ENCODE measurements around the gene PTPRT. TPM values are rescaled to one million over a fixed set of nuclear protein-coding genes. Genes with fewer than 3 reads are reported as not detected.

Gene PTPRT
- total RNA-seq, 1 experiment from 2014 or later, result not detected

GRCh38 chr20:42123981-42124473, 1065.7 kb downstream of the PTPRT start:
- no peaks in the 10 kb centered on the region for H3K27me3 ChIP-seq (ENCODE audit: insufficient read depth, low read length)
- no peaks in the 10 kb centered on the region for H3K9me2 ChIP-seq (ENCODE audit: insufficient read depth)
- H3K4me3 ChIP-seq (replicated peaks in 1 of 2; ENCODE audit: low read depth in 1 of 2, low read length in 2 of 2), result no peak overlapping the region
- no peak for DNase-seq (ENCODE audit: low read depth, low spot score)
- no peaks in the 10 kb centered on the region for H3K4me1 ChIP-seq (ENCODE audit: control insufficient read depth in 1 of 2, insufficient read depth in 2 of 2, low read length in 2 of 2)
- no peaks in the 10 kb centered on the region for H3K79me2 ChIP-seq (ENCODE audit: insufficient read depth, low read length)
- no TSS peak for BruUV-seq (replicated peaks)
- no peak overlapping the region for H3K9ac ChIP-seq (ENCODE audit: low read length)
- H2AFZ ChIP-seq (ENCODE audit: low read depth, low read length, poor library complexity, severe bottlenecking), result no peak overlapping the region
- TF ChIP-seq EZH2phosphoT487 (IDR thresholded peaks at IDR 0.05; ENCODE audit: borderline replicate concordance), result no peak
- no peak for TF ChIP-seq ZNF274 (IDR thresholded peaks at IDR 0.05; ENCODE audit: low read depth, low read length)
- no peak for TF ChIP-seq POLR2AphosphoS5 (IDR thresholded peaks at IDR 0.05; ENCODE audit: low read depth, low read length)
- no peak for TF ChIP-seq ELF1 (IDR thresholded peaks at IDR 0.05; ENCODE audit: borderline replicate concordance, low read depth)
- no peak for TF ChIP-seq REST (IDR thresholded peaks at IDR 0.05; ENCODE audit: low read depth)
- TF ChIP-seq YY1 (IDR thresholded peaks at IDR 0.05; ENCODE audit: extremely low read depth, insufficient replicate concordance, low read depth, low read length), result no peak
- TF ChIP-seq FOSL1 (IDR thresholded peaks at IDR 0.05; ENCODE audit: low read depth), result no peak
- TF ChIP-seq MAX (IDR thresholded peaks at IDR 0.05), result no peak
- no peak for TF ChIP-seq EGR1 (IDR thresholded peaks at IDR 0.05; ENCODE audit: low read depth)
- no peak for TF ChIP-seq CBX3 (IDR thresholded peaks at IDR 0.05; ENCODE audit: low read depth)
- no peak for TF ChIP-seq POLR2A (IDR thresholded peaks at IDR 0.05; ENCODE audit: borderline replicate concordance, extremely low read depth, insufficient read depth, insufficient read length)
- no peak for TF ChIP-seq CEBPB (IDR thresholded peaks at IDR 0.05; ENCODE audit: low read depth)
- no peak for TF ChIP-seq EZH2 (IDR thresholded peaks at IDR 0.05)
- TF ChIP-seq SP1 (IDR thresholded peaks at IDR 0.05; ENCODE audit: low read depth), result no peak
- H3K9me3 ChIP-seq (ENCODE audit: control insufficient read depth in 1 of 2, insufficient read depth in 1 of 2, low read depth in 1 of 2, low read length in 2 of 2), result peaks cover 3 to 19% of the 10 kb centered on the region in 2 experiments; a peak in 2 of 4 replicates
- ChIA-PET RAD21 (ENCODE audit: low non-redundant PET in 1 of 2, low total read pairs in 2 of 2, uncharacterized antibody in 2 of 2, unreplicated experiment in 2 of 2) (no interaction called here), CTCF (no interaction called here), POLR2A (no interaction called here)
- intact Hi-C loops (cut with micrococcal nuclease), result no loop called here
- no peak overlapping the region for H3K4me2 ChIP-seq (ENCODE audit: low read length)
- no peaks in the 10 kb centered on the region for H3K36me3 ChIP-seq (ENCODE audit: control insufficient read depth in 1 of 2, insufficient read depth in 2 of 2, low read length in 2 of 2)
- H4K20me1 ChIP-seq (ENCODE audit: insufficient read depth), result no peaks in the 10 kb centered on the region
- no peak for ATAC-seq
- no peak overlapping the region for H3K27ac ChIP-seq (ENCODE audit: low read depth, low read length)

All from HCT116 (cell line).